HL-60 (cell line): ENCODE results near the gene IFNA5.

ENCODE experiments used
- POLR2AphosphoS5 ChIP-seq: IDR thresholded peaks from 2 replicates; pipeline ENCODE4 v1.6.1; 2012; ENCODE audit warnings: low read depth
- TF ChIP-seq, protein P1 (sequence below): IDR thresholded peaks from one replicate; pipeline ENCODE4 v1.5.1; 2011; ENCODE audit warnings: low read length, control low read depth, inconsistent platforms; ENCODE audit not compliant: insufficient read depth

DNA sequence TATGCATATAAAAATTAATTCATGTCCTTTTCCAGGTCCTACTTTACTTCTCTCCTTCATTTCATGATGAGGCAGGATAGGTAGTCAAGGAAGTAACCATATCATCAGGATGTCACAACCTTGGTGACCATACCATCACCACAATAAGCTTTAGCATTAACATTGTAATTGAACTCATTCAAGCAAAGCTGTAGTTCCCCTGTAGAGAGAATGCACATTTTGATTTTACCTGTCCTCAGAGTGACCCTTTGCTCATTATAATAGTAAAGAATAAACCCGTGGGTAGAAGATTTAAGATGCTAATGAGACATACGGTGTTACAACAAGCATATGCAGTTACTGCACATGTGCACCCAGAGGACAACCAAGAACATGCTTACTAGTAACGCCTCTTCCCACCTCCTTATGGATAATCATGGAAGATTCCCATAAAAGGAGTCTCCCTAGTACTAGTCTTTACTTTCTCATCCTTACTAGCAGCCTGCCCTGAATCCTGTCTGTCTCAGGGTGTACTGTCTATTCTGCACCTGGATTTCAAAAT, 43.4 kb upstream of the IFNA5 start:
- TF ChIP-seq, protein P1, sequence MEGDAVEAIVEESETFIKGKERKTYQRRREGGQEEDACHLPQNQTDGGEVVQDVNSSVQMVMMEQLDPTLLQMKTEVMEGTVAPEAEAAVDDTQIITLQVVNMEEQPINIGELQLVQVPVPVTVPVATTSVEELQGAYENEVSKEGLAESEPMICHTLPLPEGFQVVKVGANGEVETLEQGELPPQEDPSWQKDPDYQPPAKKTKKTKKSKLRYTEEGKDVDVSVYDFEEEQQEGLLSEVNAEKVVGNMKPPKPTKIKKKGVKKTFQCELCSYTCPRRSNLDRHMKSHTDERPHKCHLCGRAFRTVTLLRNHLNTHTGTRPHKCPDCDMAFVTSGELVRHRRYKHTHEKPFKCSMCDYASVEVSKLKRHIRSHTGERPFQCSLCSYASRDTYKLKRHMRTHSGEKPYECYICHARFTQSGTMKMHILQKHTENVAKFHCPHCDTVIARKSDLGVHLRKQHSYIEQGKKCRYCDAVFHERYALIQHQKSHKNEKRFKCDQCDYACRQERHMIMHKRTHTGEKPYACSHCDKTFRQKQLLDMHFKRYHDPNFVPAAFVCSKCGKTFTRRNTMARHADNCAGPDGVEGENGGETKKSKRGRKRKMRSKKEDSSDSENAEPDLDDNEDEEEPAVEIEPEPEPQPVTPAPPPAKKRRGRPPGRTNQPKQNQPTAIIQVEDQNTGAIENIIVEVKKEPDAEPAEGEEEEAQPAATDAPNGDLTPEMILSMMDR = no peak
- no peak for TF ChIP-seq POLR2AphosphoS5
